HCT116 (cell line): ENCODE measurements around the gene FOXK1. TPM values are rescaled to one million over a fixed set of nuclear protein-coding genes. Genes with fewer than 3 reads are reported as not detected.

ENCODE experiments used
- ATAC-seq: fragments of 200-7000 bp; cut with Tn5 transposase; 2 replicates; pipeline ENCODE4 v1.9.1; 2020; ENCODE audit warnings: mild to moderate bottlenecking, moderate library complexity
- BruUV-seq: library from RNA; stranded (reverse); fragments of 400-500 nt; replicated peaks from 2 replicates; lab custom pipeline; 2021; lab: Mats Ljungman, UMichigan
- CTCF ChIA-PET: fragments of 300-600 bp; sonication (Branson Sonifier 250); formaldehyde crosslinking; loops from one replicate; lab custom pipeline; 2021; ENCODE audit warnings: antibody characterized with exemption; lab: Charles Lee
- POLR2A ChIA-PET: fragments of 300-600, 350-600 bp; sonication (Branson Sonifier 250); formaldehyde crosslinking; loops from one replicate; lab custom pipeline; 2021; ENCODE audit warnings: antibody characterized with exemption; lab: Charles Lee
- RAD21 ChIA-PET, 2 experiments: fragments of 300-600 bp; sonication (Branson Sonifier 250); formaldehyde crosslinking; loops; one replicate each; lab custom pipeline; 2023; ENCODE audit warnings: low total read pairs in 2 of 2; ENCODE audit not compliant: uncharacterized antibody in 2 of 2, unreplicated experiment in 2 of 2, low non-redundant PET in 1 of 2; lab: Charles Lee
- DNase-seq: peaks from one replicate; pipeline ENCODE4 v3.0.0-alpha.2; 2010; ENCODE audit warnings: low read depth, low spot score
- H2AFZ ChIP-seq: fragments of 200-600 bp; shearing (Covaris generic), sonication (generic); 2 replicates; pipeline ENCODE4 v1.6.1; 2017; ENCODE audit warnings: low read depth, mixed run types, mixed read lengths, antibody characterized with exemption, low read length; ENCODE audit not compliant: poor library complexity, severe bottlenecking
- H3K27ac ChIP-seq: 2 replicates; pipeline ENCODE4 v1.5.1; 2012; ENCODE audit warnings: low read depth, low read length
- H3K27me3 ChIP-seq: fragments of 200-600 bp; sonication (generic); 2 replicates; pipeline ENCODE4 v1.6.1; 2016; ENCODE audit warnings: mixed run types, low read length, mixed read lengths; ENCODE audit not compliant: insufficient read depth
- H3K36me3 ChIP-seq, 2 experiments: fragments of 200-500 bp in 1 of 2; fragments of 200-600 bp in 1 of 2; sonication (Bioruptor generic) in 1 of 2; sonication (generic) in 1 of 2; 2 replicates each; pipeline versions ENCODE4 v1.5.1 to v1.6.1; 2014 to 2016; ENCODE audit warnings: low read length in 2 of 2, inconsistent platforms in 1 of 2, mixed read lengths in 1 of 2, mixed run types in 1 of 2; ENCODE audit not compliant: insufficient read depth in 2 of 2, control insufficient read depth in 1 of 2
- H3K4me1 ChIP-seq, 2 experiments: fragments of 200-600 bp in 1 of 2; sonication (generic) in 1 of 2; 2 replicates each; pipeline versions ENCODE4 v1.5.1 to v1.6.1; 2012 to 2017; ENCODE audit warnings: low read length in 2 of 2, inconsistent platforms in 1 of 2, mild to moderate bottlenecking in 1 of 2, mixed read lengths in 1 of 2, mixed run types in 1 of 2, moderate library complexity in 1 of 2; ENCODE audit not compliant: insufficient read depth in 2 of 2, control insufficient read depth in 1 of 2
- H3K4me2 ChIP-seq: fragments of 200-600 bp; sonication (generic); 2 replicates; pipeline ENCODE4 v1.6.1; 2017; ENCODE audit warnings: mixed run types, low read length, mixed read lengths
- H3K4me3 ChIP-seq, 2 experiments: fragments of 200-600 bp in 1 of 2; sonication (generic) in 1 of 2; replicated peaks in 1 of 2; 2 replicates each; pipeline ENCODE4 v1.5.1; 2011 to 2016; ENCODE audit warnings: low read length in 2 of 2, control low read depth in 1 of 2, low read depth in 1 of 2, mild to moderate bottlenecking in 1 of 2, mixed read lengths in 1 of 2, mixed run types in 1 of 2
- H3K79me2 ChIP-seq: fragments of 200-600 bp; sonication (generic); 2 replicates; pipeline ENCODE4 v1.6.1; 2017; ENCODE audit warnings: mild to moderate bottlenecking, mixed run types, low read length, moderate library complexity, mixed read lengths; ENCODE audit not compliant: insufficient read depth
- H3K9ac ChIP-seq: fragments of 200-600 bp; sonication (generic); 2 replicates; pipeline ENCODE4 v1.6.1; 2016; ENCODE audit warnings: low read length, mixed read lengths
- H3K9me2 ChIP-seq: fragments of 200-600 bp; sonication (generic), shearing (Covaris generic); 2 replicates; pipeline ENCODE4 v1.6.1; 2017; ENCODE audit warnings: mixed run types, mild to moderate bottlenecking, moderate library complexity; ENCODE audit not compliant: insufficient read depth
- H3K9me3 ChIP-seq, 2 experiments: fragments of 200-500 bp in 1 of 2; fragments of 200-600 bp in 1 of 2; sonication (Bioruptor generic) in 1 of 2; sonication (generic) in 1 of 2; 2 replicates each; pipeline ENCODE4 v1.6.1; 2014 to 2017; ENCODE audit warnings: low read length in 2 of 2, mixed read lengths in 2 of 2, inconsistent platforms in 1 of 2, low read depth in 1 of 2, mild to moderate bottlenecking in 1 of 2, mixed run types in 1 of 2, moderate library complexity in 1 of 2; ENCODE audit not compliant: control insufficient read depth in 1 of 2, insufficient read depth in 1 of 2
- H4K20me1 ChIP-seq: fragments of 200-600 bp; sonication (generic), shearing (Covaris generic); 2 replicates; pipeline ENCODE4 v1.6.1; 2017; ENCODE audit warnings: mixed run types, mild to moderate bottlenecking, moderate library complexity; ENCODE audit not compliant: insufficient read depth
- CBX3 ChIP-seq: IDR thresholded peaks from 2 replicates; pipeline ENCODE4 v1.6.1; 2012; ENCODE audit warnings: low read depth
- CEBPB ChIP-seq: IDR thresholded peaks from 2 replicates; pipeline ENCODE4 v1.6.1; 2012; ENCODE audit warnings: low read depth
- EGR1 ChIP-seq: IDR thresholded peaks from 2 replicates; pipeline ENCODE4 v1.6.1; 2012; ENCODE audit warnings: low read depth
- EZH2 ChIP-seq: fragments of 200-600 bp; sonication (generic); IDR thresholded peaks from 2 replicates; pipeline ENCODE4 v1.6.1; 2017; ENCODE audit warnings: antibody characterized with exemption, mixed run types
- EZH2phosphoT487 ChIP-seq: fragments of 200-600 bp; IDR thresholded peaks from 2 replicates; pipeline ENCODE4 v1.6.1; 2018; ENCODE audit warnings: antibody characterized with exemption, borderline replicate concordance
- FOSL1 ChIP-seq: IDR thresholded peaks from 2 replicates; pipeline ENCODE4 v1.6.1; 2012; ENCODE audit warnings: low read depth
- POLR2A ChIP-seq: IDR thresholded peaks from 2 replicates; pipeline ENCODE4 v1.7.0; 2011; ENCODE audit warnings: borderline replicate concordance; ENCODE audit not compliant: insufficient read depth, insufficient read length; ENCODE audit errors: extremely low read depth
- POLR2AphosphoS5 ChIP-seq: IDR thresholded peaks from 2 replicates; pipeline ENCODE4 v1.6.1; 2011; ENCODE audit warnings: mild to moderate bottlenecking, low read depth, low read length, moderate library complexity
- SP1 ChIP-seq: IDR thresholded peaks from 2 replicates; pipeline ENCODE4 v1.6.1; 2012; ENCODE audit warnings: low read depth
- SRF ChIP-seq: IDR thresholded peaks from 2 replicates; pipeline ENCODE4 v1.6.1; 2012; ENCODE audit warnings: low read depth
- TCF7L2 ChIP-seq: IDR thresholded peaks from 2 replicates; pipeline ENCODE4 v1.7.0; 2011; ENCODE audit warnings: borderline replicate concordance, inconsistent platforms; ENCODE audit not compliant: insufficient read depth, insufficient read length; ENCODE audit errors: extremely low read depth
- YY1 ChIP-seq: IDR thresholded peaks from 2 replicates; pipeline ENCODE4 v1.6.1; 2011; ENCODE audit warnings: low read length, low read depth, moderate library complexity, mild to moderate bottlenecking; ENCODE audit not compliant: insufficient replicate concordance; ENCODE audit errors: extremely low read depth
- intact Hi-C: fragments of 100-400 bp; cut with micrococcal nuclease; formaldehyde crosslinking; loops from 2 replicates; pipeline ENCODE4 v1.10.0; 2022
- total RNA-seq: library from RNA; stranded (reverse); gene quantifications from one replicate; pipeline ENCODE4 v1.2.1, GENCODE V29; 2021; ENCODE audit not compliant: unreplicated experiment
- TF ChIP-seq, protein P1 (sequence below): IDR thresholded peaks from 2 replicates; pipeline ENCODE4 v1.6.1; 2012
- TF ChIP-seq, protein P2 (sequence below): IDR thresholded peaks from 2 replicates; pipeline ENCODE4 v1.6.1; 2011; ENCODE audit warnings: mild to moderate bottlenecking, low read length, moderate library complexity; ENCODE audit not compliant: insufficient replicate concordance; ENCODE audit errors: extremely low read depth
- TF ChIP-seq, protein P3 (sequence below), 3 experiments: fragments of 200-600 bp in 1 of 3; sonication (generic) in 1 of 3; IDR thresholded peaks in 2 of 3; conservative IDR thresholded peaks in 1 of 3; 2 replicates each; pipeline ENCODE4 v1.5.1; 2012 to 2017; ENCODE audit warnings: low read depth in 2 of 3, low read length in 2 of 3, antibody characterized with exemption in 1 of 3, borderline replicate concordance in 1 of 3, control low read depth in 1 of 3, mild to moderate bottlenecking in 1 of 3, mixed read lengths in 1 of 3, mixed run types in 1 of 3, moderate library complexity in 1 of 3; ENCODE audit not compliant: insufficient read depth in 1 of 3
- TF ChIP-seq, protein P4 (sequence below): IDR thresholded peaks from 2 replicates; pipeline ENCODE4 v1.6.1; 2012; ENCODE audit warnings: low read depth

The FOXK1 gene
- total RNA-seq, 1 experiment from 2014 or later: 60.5 TPM

DNA sequence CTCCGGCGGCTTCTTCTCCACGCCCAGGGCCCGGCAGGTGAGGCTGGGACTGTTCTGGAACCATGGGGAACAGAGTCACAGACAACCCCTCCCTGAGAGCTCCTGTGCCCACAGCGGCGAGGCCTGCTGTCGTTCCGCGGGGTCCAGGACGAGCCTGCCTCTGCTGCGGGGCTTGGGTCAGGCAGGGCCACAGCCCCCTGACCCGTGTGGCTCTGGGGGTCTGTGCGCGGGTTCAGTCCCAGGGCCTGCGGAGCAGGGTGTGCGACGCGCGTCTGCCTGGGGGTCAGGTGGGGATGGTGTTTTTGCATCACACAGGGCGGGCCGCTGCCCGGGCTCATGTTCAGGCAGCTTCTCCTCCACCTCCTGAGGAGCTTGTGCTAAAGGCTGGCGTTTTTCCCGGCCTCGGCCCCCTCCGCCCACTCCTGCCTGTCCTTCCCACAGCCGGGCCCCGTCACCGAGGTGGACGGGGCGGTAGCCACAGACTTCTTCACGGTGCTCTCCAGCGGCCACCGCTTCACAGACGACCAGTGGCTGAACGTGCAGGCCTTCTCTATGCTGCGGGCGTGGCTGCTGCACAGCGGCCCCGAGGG is 101.8 kb downstream of the FOXK1 start:
- DNase-seq: no peak
- Histone ChIP-seq H4K20me1 (no peaks in the 10 kb centered on the region), H3K9ac (no peak overlapping the region), H3K27ac (no peak overlapping the region), H3K4me2 (no peak overlapping the region), H3K4me1 (no peaks in the 10 kb centered on the region), H3K9me2 (no peaks in the 10 kb centered on the region), H2AFZ (no peak overlapping the region), H3K27me3 (no peaks in the 10 kb centered on the region), H3K4me3 (no peak overlapping the region), H3K36me3 (peaks cover 0 to 2% of the 10 kb centered on the region in 2 experiments; a peak in 1 of 4 replicates), H3K9me3 (no peaks in the 10 kb centered on the region), H3K79me2 (no peaks in the 10 kb centered on the region)
- RAD21 ChIA-PET: no interaction called here
- CTCF ChIA-PET: no interaction called here
- no peak for ATAC-seq
- TF ChIP-seq FOSL1: no peak
- no peak for TF ChIP-seq TCF7L2
- no peak for TF ChIP-seq EZH2
- TF ChIP-seq YY1: no peak
- TF ChIP-seq, protein P1, sequence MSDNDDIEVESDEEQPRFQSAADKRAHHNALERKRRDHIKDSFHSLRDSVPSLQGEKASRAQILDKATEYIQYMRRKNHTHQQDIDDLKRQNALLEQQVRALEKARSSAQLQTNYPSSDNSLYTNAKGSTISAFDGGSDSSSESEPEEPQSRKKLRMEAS: no peak
- TF ChIP-seq, protein P2, sequence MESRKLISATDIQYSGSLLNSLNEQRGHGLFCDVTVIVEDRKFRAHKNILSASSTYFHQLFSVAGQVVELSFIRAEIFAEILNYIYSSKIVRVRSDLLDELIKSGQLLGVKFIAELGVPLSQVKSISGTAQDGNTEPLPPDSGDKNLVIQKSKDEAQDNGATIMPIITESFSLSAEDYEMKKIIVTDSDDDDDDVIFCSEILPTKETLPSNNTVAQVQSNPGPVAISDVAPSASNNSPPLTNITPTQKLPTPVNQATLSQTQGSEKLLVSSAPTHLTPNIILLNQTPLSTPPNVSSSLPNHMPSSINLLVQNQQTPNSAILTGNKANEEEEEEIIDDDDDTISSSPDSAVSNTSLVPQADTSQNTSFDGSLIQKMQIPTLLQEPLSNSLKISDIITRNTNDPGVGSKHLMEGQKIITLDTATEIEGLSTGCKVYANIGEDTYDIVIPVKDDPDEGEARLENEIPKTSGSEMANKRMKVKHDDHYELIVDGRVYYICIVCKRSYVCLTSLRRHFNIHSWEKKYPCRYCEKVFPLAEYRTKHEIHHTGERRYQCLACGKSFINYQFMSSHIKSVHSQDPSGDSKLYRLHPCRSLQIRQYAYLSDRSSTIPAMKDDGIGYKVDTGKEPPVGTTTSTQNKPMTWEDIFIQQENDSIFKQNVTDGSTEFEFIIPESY: no peak
- no peak for TF ChIP-seq SRF
- no peak for TF ChIP-seq SP1
- TF ChIP-seq, protein P3, sequence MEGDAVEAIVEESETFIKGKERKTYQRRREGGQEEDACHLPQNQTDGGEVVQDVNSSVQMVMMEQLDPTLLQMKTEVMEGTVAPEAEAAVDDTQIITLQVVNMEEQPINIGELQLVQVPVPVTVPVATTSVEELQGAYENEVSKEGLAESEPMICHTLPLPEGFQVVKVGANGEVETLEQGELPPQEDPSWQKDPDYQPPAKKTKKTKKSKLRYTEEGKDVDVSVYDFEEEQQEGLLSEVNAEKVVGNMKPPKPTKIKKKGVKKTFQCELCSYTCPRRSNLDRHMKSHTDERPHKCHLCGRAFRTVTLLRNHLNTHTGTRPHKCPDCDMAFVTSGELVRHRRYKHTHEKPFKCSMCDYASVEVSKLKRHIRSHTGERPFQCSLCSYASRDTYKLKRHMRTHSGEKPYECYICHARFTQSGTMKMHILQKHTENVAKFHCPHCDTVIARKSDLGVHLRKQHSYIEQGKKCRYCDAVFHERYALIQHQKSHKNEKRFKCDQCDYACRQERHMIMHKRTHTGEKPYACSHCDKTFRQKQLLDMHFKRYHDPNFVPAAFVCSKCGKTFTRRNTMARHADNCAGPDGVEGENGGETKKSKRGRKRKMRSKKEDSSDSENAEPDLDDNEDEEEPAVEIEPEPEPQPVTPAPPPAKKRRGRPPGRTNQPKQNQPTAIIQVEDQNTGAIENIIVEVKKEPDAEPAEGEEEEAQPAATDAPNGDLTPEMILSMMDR (IDR thresholded peaks at IDR 0.05 in 2 of 3, conservative IDR thresholded peaks at IDR 0.05 in 1 of 3; ENCODE audit: borderline replicate concordance in 1 of 3, insufficient read depth in 1 of 3, low read depth in 2 of 3, low read length in 2 of 3): no peak
- TF ChIP-seq EGR1: no peak
- no peak for TF ChIP-seq CEBPB
- TF ChIP-seq, protein P4, sequence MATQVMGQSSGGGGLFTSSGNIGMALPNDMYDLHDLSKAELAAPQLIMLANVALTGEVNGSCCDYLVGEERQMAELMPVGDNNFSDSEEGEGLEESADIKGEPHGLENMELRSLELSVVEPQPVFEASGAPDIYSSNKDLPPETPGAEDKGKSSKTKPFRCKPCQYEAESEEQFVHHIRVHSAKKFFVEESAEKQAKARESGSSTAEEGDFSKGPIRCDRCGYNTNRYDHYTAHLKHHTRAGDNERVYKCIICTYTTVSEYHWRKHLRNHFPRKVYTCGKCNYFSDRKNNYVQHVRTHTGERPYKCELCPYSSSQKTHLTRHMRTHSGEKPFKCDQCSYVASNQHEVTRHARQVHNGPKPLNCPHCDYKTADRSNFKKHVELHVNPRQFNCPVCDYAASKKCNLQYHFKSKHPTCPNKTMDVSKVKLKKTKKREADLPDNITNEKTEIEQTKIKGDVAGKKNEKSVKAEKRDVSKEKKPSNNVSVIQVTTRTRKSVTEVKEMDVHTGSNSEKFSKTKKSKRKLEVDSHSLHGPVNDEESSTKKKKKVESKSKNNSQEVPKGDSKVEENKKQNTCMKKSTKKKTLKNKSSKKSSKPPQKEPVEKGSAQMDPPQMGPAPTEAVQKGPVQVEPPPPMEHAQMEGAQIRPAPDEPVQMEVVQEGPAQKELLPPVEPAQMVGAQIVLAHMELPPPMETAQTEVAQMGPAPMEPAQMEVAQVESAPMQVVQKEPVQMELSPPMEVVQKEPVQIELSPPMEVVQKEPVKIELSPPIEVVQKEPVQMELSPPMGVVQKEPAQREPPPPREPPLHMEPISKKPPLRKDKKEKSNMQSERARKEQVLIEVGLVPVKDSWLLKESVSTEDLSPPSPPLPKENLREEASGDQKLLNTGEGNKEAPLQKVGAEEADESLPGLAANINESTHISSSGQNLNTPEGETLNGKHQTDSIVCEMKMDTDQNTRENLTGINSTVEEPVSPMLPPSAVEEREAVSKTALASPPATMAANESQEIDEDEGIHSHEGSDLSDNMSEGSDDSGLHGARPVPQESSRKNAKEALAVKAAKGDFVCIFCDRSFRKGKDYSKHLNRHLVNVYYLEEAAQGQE: no peak
- TF ChIP-seq EZH2phosphoT487: no peak
- no peak for TF ChIP-seq POLR2A
- TF ChIP-seq POLR2AphosphoS5: no peak
- no peak for TF ChIP-seq CBX3
- intact Hi-C loops: no loop called here
- POLR2A ChIA-PET: no interaction called here
- BruUV-seq: no TSS peak
